Calu3 (cell line): ENCODE data around the gene HACD2. TPM values are rescaled to one million over a fixed set of nuclear protein-coding genes. Genes with fewer than 3 reads are reported as not detected.
A peak's percentile ranks its signal among the peaks of the same experiment; 100 is the strongest.
"Not testable (repeated sequence)": the region's sequence is repeated elsewhere in the genome, so short reads cannot be mapped to it uniquely, and the experiment has no call there.

Experiments used
- BruUV-seq: library from RNA; stranded (reverse); fragments of 400-500 nt; replicated peaks from 2 replicates; lab custom pipeline; 2021; lab: Mats Ljungman, UMichigan
- CTCF ChIA-PET: fragments of 300-600 bp; sonication (Branson Sonifier 250); formaldehyde crosslinking; loops from one replicate; lab custom pipeline; 2022; ENCODE audit warnings: antibody characterized with exemption; lab: Charles Lee
- DNase-seq: peaks from one replicate; pipeline ENCODE4 v3.0.0; 2022
- H3K27ac Mint-ChIP-seq: one replicate; pipeline ENCODE4 v1.8.0; 2022; ENCODE audit warnings: mixed read lengths; ENCODE audit not compliant: unreplicated experiment
- H3K27me3 Mint-ChIP-seq: one replicate; pipeline ENCODE4 v1.8.0; 2022; ENCODE audit warnings: mixed read lengths; ENCODE audit not compliant: unreplicated experiment
- H3K36me3 Mint-ChIP-seq: one replicate; pipeline ENCODE4 v1.8.0; 2022; ENCODE audit warnings: mild to moderate bottlenecking, moderate library complexity, mixed read lengths; ENCODE audit not compliant: insufficient read depth, unreplicated experiment
- H3K4me1 Mint-ChIP-seq: one replicate; pipeline ENCODE4 v1.8.0; 2022; ENCODE audit warnings: mild to moderate bottlenecking, low read depth, mixed read lengths; ENCODE audit not compliant: unreplicated experiment
- H3K4me3 Mint-ChIP-seq: one replicate; pipeline ENCODE4 v1.8.0; 2022; ENCODE audit warnings: mild to moderate bottlenecking, low read depth, moderate library complexity, mixed read lengths; ENCODE audit not compliant: unreplicated experiment
- H3K9me3 Mint-ChIP-seq: one replicate; pipeline ENCODE4 v1.8.0; 2022; ENCODE audit warnings: low read depth, mixed read lengths; ENCODE audit not compliant: unreplicated experiment
- CTCF ChIP-seq: fragments of 200-600 bp; IDR thresholded peaks from one replicate; pipeline ENCODE4 v1.8.0; 2022; ENCODE audit warnings: antibody characterized with exemption; ENCODE audit not compliant: unreplicated experiment
- intact Hi-C: fragments of 100-400 bp; cut with micrococcal nuclease; formaldehyde crosslinking; loops from one replicate; pipeline ENCODE4 v1.10.0; 2022; ENCODE audit not compliant: unreplicated experiment
- total RNA-seq: library from RNA; stranded (reverse); gene quantifications from 2 replicates; pipeline ENCODE4 v1.2.3, GENCODE V29; 2022

The HACD2 gene
- total RNA-seq, 1 experiment from 2014 or later = 69.0 TPM

- H3K36me3 Mint-ChIP-seq = peaks cover 13% of the 10 kb centered on the region
- H3K9me3 Mint-ChIP-seq = no peaks in the 10 kb centered on the region
- no peaks in the 10 kb centered on the region for H3K27me3 Mint-ChIP-seq
- peak overlapping the region; percentile 89 for H3K27ac Mint-ChIP-seq
- no TSS peak for BruUV-seq
- peak overlapping the region; percentile 50 for H3K4me3 Mint-ChIP-seq
- TF ChIP-seq CTCF = no peak
- H3K4me1 Mint-ChIP-seq = peaks cover 40% of the 10 kb centered on the region
- intact Hi-C loops = no loop called here
- DNase-seq = peak; percentile 40
- CTCF ChIA-PET = interaction anchor here (0.9 to 1.3 kb wide), 3 partner anchors 12 to 37 kb away, joined by 3 to 6 read pairs (median 5); partner anchors contain the start of gene HACD2
These were observed 21.0 kb upstream of the HACD2 start for GRCh38 chr3:123605789-123606234.

GRCh38 chr3:123603153-123603552 is 18.3 kb upstream of the HACD2 start:
- DNase-seq, H3K36me3 Mint-ChIP-seq, BruUV-seq, intact Hi-C loops, H3K4me3 Mint-ChIP-seq, H3K9me3 Mint-ChIP-seq, H3K27me3 Mint-ChIP-seq, CTCF ChIA-PET, H3K27ac Mint-ChIP-seq: not testable (repeated sequence)
- H3K4me1 Mint-ChIP-seq = peaks cover 48% of the 10 kb centered on the region

- CTCF ChIA-PET = interaction anchor here (1.2 to 1.4 kb wide), 2 partner anchors 16 to 40 kb away, joined by 4 to 5 read pairs; no protein-coding TSS in a partner anchor
These were observed 17.5 kb upstream of the HACD2 start for GRCh38 chr3:123602325-123602724.

GRCh38 chr3:123600863-123601262 is 16.0 kb upstream of the HACD2 start:
- Mint-ChIP-seq H3K27ac (peak overlapping the region; percentile 75), H3K4me1 (peaks cover 40% of the 10 kb centered on the region)
- H3K36me3 Mint-ChIP-seq, BruUV-seq, H3K9me3 Mint-ChIP-seq, H3K27me3 Mint-ChIP-seq, H3K4me3 Mint-ChIP-seq, DNase-seq, intact Hi-C loops: not testable (repeated sequence)
- CTCF ChIA-PET = interaction anchor here (1.2 kb wide), 1 partner anchor 15 kb away, joined by 4 read pairs; no protein-coding TSS in a partner anchor

More at GRCh38 chr3:123602325-123602724, 17.5 kb upstream of the HACD2 start:
- H3K36me3 Mint-ChIP-seq = peaks cover 9% of the 10 kb centered on the region
- TF ChIP-seq CTCF = no peak
- no peak overlapping the region for H3K27ac Mint-ChIP-seq
- H3K9me3 Mint-ChIP-seq = peaks cover 2% of the 10 kb centered on the region
- no TSS peak for BruUV-seq
- DNase-seq = peak; percentile 76
- no peaks in the 10 kb centered on the region for H3K27me3 Mint-ChIP-seq
- intact Hi-C loops = loop anchor here (1.0 kb wide), 1 partner anchor 16 kb away; no protein-coding TSS in a partner anchor
- no peak overlapping the region for H3K4me3 Mint-ChIP-seq
- peaks cover 48% of the 10 kb centered on the region for H3K4me1 Mint-ChIP-seq

- no peak for TF ChIP-seq CTCF
- H3K27me3 Mint-ChIP-seq = no peaks in the 10 kb centered on the region
- no TSS peak for BruUV-seq
- no peak overlapping the region for H3K4me3 Mint-ChIP-seq
- no peaks in the 10 kb centered on the region for H3K36me3 Mint-ChIP-seq
- CTCF ChIA-PET = interaction anchor here (1.3 kb wide), 1 partner anchor 10 kb away, joined by 4 read pairs; no protein-coding TSS in a partner anchor
- peaks cover 2% of the 10 kb centered on the region for H3K9me3 Mint-ChIP-seq
- DNase-seq = no peak
- H3K4me1 Mint-ChIP-seq = peaks cover 25% of the 10 kb centered on the region
- intact Hi-C loops = no loop called here
- no peak overlapping the region for H3K27ac Mint-ChIP-seq
These were observed 12.7 kb upstream of the HACD2 start for GRCh38 chr3:123597561-123597960.
